HEK293 (cell line): ENCODE measurements around the gene TPO.
A peak's percentile ranks its signal among the peaks of the same experiment; 100 is the strongest.

Experiments
- CTCF ChIA-PET: fragments of 350-600 bp; formaldehyde crosslinking; extraction: SDS; loops from one replicate; lab custom pipeline; 2021; ENCODE audit warnings: antibody characterized with exemption; lab: Yijun Ruan, JAX
- POLR2A ChIA-PET: fragments of 300-600 bp; formaldehyde crosslinking; extraction: SDS; loops from one replicate; lab custom pipeline; 2020; ENCODE audit warnings: antibody characterized with exemption, inconsistent platforms; lab: Yijun Ruan, JAX
- H3K27ac ChIP-seq: fragments of 200-500 bp; sonication (Bioruptor generic); 2 replicates; pipeline ENCODE4 v1.5.1; 2014; ENCODE audit warnings: low read depth, low read length, control low read depth, inconsistent platforms; ENCODE audit errors: extremely low read depth
- H3K36me3 ChIP-seq, 2 experiments: fragments of 200-500 bp in 1 of 2; sonication (Bioruptor generic) in 1 of 2; 1 replicate in 1 of 2; 2 replicates in 1 of 2; pipeline ENCODE4 v1.5.1; 2014 to 2017; ENCODE audit warnings: inconsistent platforms in 2 of 2, low read length in 2 of 2; ENCODE audit not compliant: control insufficient read depth in 2 of 2, insufficient read depth in 1 of 2
- H3K4me1 ChIP-seq: fragments of 200-500 bp; sonication (Bioruptor generic); 2 replicates; pipeline ENCODE4 v1.5.1; 2014; ENCODE audit warnings: mild to moderate bottlenecking, low read length, inconsistent platforms; ENCODE audit not compliant: control insufficient read depth, insufficient read depth
- H3K4me3 ChIP-seq: 2 replicates; pipeline ENCODE4 v1.5.1; 2011; ENCODE audit warnings: low read depth, mild to moderate bottlenecking, control low read depth, low read length, moderate library complexity
- H3K9me3 ChIP-seq: fragments of 200-500 bp; sonication (Bioruptor generic); 2 replicates; pipeline ENCODE4 v1.5.1; 2014; ENCODE audit warnings: low read depth, low read length, inconsistent platforms; ENCODE audit not compliant: control insufficient read depth, insufficient read depth
- KLF1 ChIP-seq: fragments of 450-650 bp; formaldehyde crosslinking; IDR thresholded peaks from 2 replicates; pipeline ENCODE4 v1.5.1; 2016; ENCODE audit warnings: missing biosample characterization, missing genetic modification characterization
- KLF7 ChIP-seq: fragments of 450-650 bp; formaldehyde crosslinking; IDR thresholded peaks from 2 replicates; pipeline ENCODE4 v1.5.1; 2016; ENCODE audit warnings: missing biosample characterization, missing genetic modification characterization, borderline replicate concordance
- MYNN ChIP-seq: fragments of 450-650 bp; formaldehyde crosslinking; IDR thresholded peaks from 2 replicates; pipeline ENCODE4 v1.5.1; 2016; ENCODE audit warnings: missing biosample characterization, missing genetic modification characterization, borderline replicate concordance
- SALL2 ChIP-seq: fragments of 450-650 bp; formaldehyde crosslinking; IDR thresholded peaks from 2 replicates; pipeline ENCODE4 v1.5.0; 2017; ENCODE audit warnings: missing biosample characterization, mild to moderate bottlenecking, missing genetic modification characterization, borderline replicate concordance
- SETDB1 ChIP-seq: IDR thresholded peaks from one replicate; pipeline ENCODE4 v1.6.1; 2017; ENCODE audit warnings: mild to moderate bottlenecking, low read length, moderate library complexity, mixed read lengths; ENCODE audit not compliant: insufficient read length
- ZNF202 ChIP-seq: fragments of 450-650 bp; formaldehyde crosslinking; IDR thresholded peaks from 2 replicates; pipeline ENCODE4 v1.5.1; 2016; ENCODE audit warnings: missing biosample characterization, missing genetic modification characterization, borderline replicate concordance
- ZNF248 ChIP-seq: fragments of 450-650 bp; formaldehyde crosslinking; IDR thresholded peaks from 2 replicates; pipeline ENCODE4 v1.5.1; 2017; ENCODE audit warnings: missing biosample characterization, missing genetic modification characterization
- ZNF311 ChIP-seq: fragments of 450-650 bp; formaldehyde crosslinking; IDR thresholded peaks from 2 replicates; pipeline ENCODE4 v1.5.1; 2017; ENCODE audit warnings: missing biosample characterization, missing genetic modification characterization, borderline replicate concordance
- ZNF624 ChIP-seq: fragments of 450-650 bp; formaldehyde crosslinking; IDR thresholded peaks from 2 replicates; pipeline ENCODE4 v1.5.1; 2017; ENCODE audit warnings: missing biosample characterization, missing genetic modification characterization
- ZNF776 ChIP-seq: fragments of 450-650 bp; formaldehyde crosslinking; IDR thresholded peaks from 2 replicates; pipeline ENCODE4 v1.5.0; 2017; ENCODE audit warnings: missing biosample characterization, missing genetic modification characterization, borderline replicate concordance
- ZSCAN16 ChIP-seq: fragments of 450-650 bp; formaldehyde crosslinking; IDR thresholded peaks from 2 replicates; pipeline ENCODE4 v1.5.1; 2016; ENCODE audit warnings: missing biosample characterization, missing genetic modification characterization
- TF ChIP-seq, protein P1 (sequence below): fragments of 450-650 bp; formaldehyde crosslinking; IDR thresholded peaks from 2 replicates; pipeline ENCODE4 v1.5.1; 2017; ENCODE audit warnings: missing biosample characterization, missing genetic modification characterization
- TF ChIP-seq, protein P2 (sequence below): fragments of 450-650 bp; formaldehyde crosslinking; IDR thresholded peaks from 2 replicates; pipeline ENCODE4 v1.5.1; 2016; ENCODE audit warnings: missing biosample characterization, missing genetic modification characterization
- TF ChIP-seq, protein P3 (sequence below): fragments of 450-650 bp; formaldehyde crosslinking; IDR thresholded peaks from 2 replicates; pipeline ENCODE4 v1.5.1; 2016; ENCODE audit warnings: missing biosample characterization, missing genetic modification characterization, borderline replicate concordance
- TF ChIP-seq, protein P4 (sequence below): fragments of 450-650 bp; formaldehyde crosslinking; IDR thresholded peaks from 2 replicates; pipeline ENCODE4 v1.5.1; 2016; ENCODE audit warnings: missing biosample characterization, missing genetic modification characterization

TPO gene

DNA sequence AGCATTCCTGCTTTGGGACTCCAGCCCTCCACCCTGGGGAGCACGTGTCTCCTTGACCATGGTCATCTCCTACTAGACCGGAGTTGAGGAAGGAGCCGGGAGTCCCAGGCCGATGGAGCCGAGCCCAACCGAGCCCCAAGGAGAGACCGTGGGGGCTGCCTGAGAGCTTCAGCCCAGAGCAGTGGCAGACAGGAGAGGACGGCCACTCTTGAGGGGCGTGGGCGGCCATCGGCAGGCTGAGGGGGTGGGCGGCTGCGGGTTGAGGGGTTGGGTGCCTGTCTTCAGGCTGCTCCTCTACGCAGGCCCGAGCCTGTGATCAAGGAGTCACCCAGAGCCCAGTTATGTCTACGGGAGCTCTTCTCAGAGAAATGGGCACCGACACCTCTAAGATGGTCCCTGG lies 172.4 kb downstream of the TPO start:
- no peak overlapping the region for H3K4me3 ChIP-seq
- ChIA-PET POLR2A (no interaction called here), CTCF (interaction anchor here (1.2 kb wide), 1 partner anchor 35 kb away, joined by 3 read pairs; no protein-coding TSS in a partner anchor)
- H3K4me1 ChIP-seq: no peaks in the 10 kb centered on the region
- no peaks in the 10 kb centered on the region for H3K9me3 ChIP-seq
- H3K36me3 ChIP-seq: no peaks in the 10 kb centered on the region
- TF ChIP-seq ZNF624 (tag by site-specific recombination): no peak
- H3K27ac ChIP-seq: no peak overlapping the region

DNA sequence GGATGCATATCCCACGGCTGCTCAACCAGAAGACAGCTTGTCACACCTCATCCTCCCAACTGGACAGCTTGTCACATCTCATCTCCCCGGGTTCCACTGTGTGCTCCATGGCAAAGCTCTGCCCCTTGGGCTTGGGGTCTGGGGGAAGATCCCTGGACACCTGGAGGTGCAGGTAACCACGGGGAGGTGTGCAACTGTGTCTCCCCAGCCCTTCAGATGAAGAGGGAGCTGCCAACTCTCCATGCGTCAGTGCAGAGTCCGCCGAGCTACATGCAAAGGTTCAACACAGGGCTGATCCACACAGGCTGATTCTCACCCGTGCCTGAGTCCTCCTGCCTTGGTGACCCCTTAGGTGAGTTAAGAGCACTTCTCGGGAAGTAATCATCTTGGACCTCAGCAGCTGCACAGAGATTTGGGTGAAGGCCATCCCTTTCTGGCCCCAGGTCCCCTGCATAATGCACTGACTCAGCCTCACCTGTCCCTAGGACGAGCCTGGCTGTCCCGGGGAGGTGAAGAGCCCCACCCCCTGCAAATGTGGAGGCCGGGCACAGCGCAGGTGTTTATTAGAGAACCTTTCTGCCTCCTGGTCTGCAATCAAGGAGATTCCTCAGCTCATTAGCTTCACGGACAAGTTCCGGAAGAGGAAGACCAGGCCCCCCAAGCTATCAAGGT lies 173.1 kb downstream of the TPO start:
- ChIA-PET CTCF (interaction anchor here (0.7 to 1.2 kb wide), 2 partner anchors 13 to 35 kb away, joined by 3 read pairs; no protein-coding TSS in a partner anchor), POLR2A (interaction anchor here (0.6 kb wide), 1 partner anchor 7 kb away, joined by 3 read pairs; no protein-coding TSS in a partner anchor)
- no peaks in the 10 kb centered on the region for H3K9me3 ChIP-seq
- H3K4me1 ChIP-seq: no peaks in the 10 kb centered on the region
- H3K4me3 ChIP-seq: no peak overlapping the region
- TF ChIP-seq, protein P1, sequence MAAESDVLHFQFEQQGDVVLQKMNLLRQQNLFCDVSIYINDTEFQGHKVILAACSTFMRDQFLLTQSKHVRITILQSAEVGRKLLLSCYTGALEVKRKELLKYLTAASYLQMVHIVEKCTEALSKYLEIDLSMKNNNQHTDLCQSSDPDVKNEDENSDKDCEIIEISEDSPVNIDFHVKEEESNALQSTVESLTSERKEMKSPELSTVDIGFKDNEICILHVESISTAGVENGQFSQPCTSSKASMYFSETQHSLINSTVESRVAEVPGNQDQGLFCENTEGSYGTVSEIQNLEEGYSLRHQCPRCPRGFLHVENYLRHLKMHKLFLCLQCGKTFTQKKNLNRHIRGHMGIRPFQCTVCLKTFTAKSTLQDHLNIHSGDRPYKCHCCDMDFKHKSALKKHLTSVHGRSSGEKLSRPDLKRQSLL: no peak
- TF ChIP-seq ZNF776 (tag by site-specific recombination) (no peak), KLF7 (tag by site-specific recombination) (no peak), ZNF248 (no peak), SALL2 (no peak), ZNF311 (no peak), ZNF202 (tag by site-specific recombination) (no peak), SETDB1 (no peak)
- TF ChIP-seq, protein P2, sequence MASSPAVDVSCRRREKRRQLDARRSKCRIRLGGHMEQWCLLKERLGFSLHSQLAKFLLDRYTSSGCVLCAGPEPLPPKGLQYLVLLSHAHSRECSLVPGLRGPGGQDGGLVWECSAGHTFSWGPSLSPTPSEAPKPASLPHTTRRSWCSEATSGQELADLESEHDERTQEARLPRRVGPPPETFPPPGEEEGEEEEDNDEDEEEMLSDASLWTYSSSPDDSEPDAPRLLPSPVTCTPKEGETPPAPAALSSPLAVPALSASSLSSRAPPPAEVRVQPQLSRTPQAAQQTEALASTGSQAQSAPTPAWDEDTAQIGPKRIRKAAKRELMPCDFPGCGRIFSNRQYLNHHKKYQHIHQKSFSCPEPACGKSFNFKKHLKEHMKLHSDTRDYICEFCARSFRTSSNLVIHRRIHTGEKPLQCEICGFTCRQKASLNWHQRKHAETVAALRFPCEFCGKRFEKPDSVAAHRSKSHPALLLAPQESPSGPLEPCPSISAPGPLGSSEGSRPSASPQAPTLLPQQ: no peak
- TF ChIP-seq, protein P3, sequence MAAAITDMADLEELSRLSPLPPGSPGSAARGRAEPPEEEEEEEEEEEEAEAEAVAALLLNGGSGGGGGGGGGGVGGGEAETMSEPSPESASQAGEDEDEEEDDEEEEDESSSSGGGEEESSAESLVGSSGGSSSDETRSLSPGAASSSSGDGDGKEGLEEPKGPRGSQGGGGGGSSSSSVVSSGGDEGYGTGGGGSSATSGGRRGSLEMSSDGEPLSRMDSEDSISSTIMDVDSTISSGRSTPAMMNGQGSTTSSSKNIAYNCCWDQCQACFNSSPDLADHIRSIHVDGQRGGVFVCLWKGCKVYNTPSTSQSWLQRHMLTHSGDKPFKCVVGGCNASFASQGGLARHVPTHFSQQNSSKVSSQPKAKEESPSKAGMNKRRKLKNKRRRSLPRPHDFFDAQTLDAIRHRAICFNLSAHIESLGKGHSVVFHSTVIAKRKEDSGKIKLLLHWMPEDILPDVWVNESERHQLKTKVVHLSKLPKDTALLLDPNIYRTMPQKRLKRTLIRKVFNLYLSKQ (tag by site-specific recombination): no peak
- no peak overlapping the region for H3K27ac ChIP-seq
- H3K36me3 ChIP-seq: no peaks in the 10 kb centered on the region

DNA sequence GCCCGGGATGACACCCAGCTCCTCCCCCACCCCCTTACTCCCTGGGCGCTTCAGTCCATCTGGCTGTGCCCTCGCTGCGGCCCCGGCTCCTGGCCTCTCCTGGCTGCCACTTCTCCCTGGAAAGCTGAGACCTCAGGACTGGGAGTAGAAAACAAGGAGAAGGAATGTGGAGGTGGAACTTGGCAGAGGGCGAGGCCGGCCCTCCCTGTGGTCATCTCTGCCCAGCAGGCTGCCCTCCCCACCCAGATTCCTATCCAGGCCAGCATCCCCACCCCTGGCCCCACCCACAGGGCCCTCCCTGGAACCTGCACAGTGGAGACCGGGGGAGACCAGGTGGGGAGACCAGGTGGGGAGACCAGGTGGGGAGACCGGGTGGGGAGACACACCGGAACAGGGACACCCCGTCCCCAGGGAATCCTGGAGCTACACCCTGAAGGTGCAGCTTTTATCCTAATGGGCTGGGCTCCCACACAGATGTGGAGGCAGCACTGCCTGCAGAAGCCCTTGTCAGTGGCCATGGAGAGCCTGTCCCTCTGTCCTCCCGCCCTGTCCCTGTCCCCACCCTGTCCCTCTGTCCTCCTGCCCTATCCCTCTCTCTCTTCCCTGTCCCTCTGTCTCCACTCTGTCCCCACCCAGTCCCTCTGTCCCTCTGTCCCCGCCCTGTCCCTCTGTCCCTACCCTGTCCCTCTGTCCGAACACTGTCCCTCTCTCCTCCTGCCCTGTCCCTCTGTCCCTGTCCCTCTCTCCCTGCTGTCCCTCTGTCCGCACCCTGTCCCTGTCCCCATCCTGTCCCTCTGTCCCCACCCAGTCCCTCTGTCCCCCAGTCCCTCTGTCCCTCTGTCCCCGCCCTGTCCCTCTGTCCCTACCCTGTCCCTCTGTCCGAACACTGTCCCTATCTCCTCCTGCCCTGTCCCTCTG lies 173.9 kb downstream of the TPO start:
- no peaks in the 10 kb centered on the region for H3K36me3 ChIP-seq
- no peaks in the 10 kb centered on the region for H3K4me1 ChIP-seq
- TF ChIP-seq ZSCAN16 (tag by site-specific recombination) (no peak), MYNN (no peak), KLF1 (peak; percentile 69)
- TF ChIP-seq, protein P4, sequence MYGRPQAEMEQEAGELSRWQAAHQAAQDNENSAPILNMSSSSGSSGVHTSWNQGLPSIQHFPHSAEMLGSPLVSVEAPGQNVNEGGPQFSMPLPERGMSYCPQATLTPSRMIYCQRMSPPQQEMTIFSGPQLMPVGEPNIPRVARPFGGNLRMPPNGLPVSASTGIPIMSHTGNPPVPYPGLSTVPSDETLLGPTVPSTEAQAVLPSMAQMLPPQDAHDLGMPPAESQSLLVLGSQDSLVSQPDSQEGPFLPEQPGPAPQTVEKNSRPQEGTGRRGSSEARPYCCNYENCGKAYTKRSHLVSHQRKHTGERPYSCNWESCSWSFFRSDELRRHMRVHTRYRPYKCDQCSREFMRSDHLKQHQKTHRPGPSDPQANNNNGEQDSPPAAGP (tag by site-specific recombination): no peak
- H3K27ac ChIP-seq: no peak overlapping the region
- ChIA-PET POLR2A (interaction anchor here (0.6 kb wide), 1 partner anchor 8 kb away, joined by 3 read pairs; no protein-coding TSS in a partner anchor), CTCF (interaction anchor here (0.7 kb wide), 1 partner anchor 12 kb away, joined by 3 read pairs; no protein-coding TSS in a partner anchor)
- no peaks in the 10 kb centered on the region for H3K9me3 ChIP-seq
- H3K4me3 ChIP-seq: no peak overlapping the region
